NCI-H748 (cell line): ENCODE results near the gene POC1A.
A peak's percentile ranks its signal among the peaks of the same experiment; 100 is the strongest.
"Not testable (repeated sequence)": the region's sequence is repeated elsewhere in the genome, so short reads cannot be mapped to it uniquely, and the experiment has no call there.

ENCODE experiments used
- DNase-seq: peaks from one replicate; lab custom pipeline; 2025; ENCODE audit not compliant: unreplicated experiment; lab: John Stamatoyannopoulos, UW

The POC1A gene

GRCh38 chr3:52153389-52154096, 680 bp downstream of the POC1A start:
- DNase-seq: peak; percentile 77

DNA sequence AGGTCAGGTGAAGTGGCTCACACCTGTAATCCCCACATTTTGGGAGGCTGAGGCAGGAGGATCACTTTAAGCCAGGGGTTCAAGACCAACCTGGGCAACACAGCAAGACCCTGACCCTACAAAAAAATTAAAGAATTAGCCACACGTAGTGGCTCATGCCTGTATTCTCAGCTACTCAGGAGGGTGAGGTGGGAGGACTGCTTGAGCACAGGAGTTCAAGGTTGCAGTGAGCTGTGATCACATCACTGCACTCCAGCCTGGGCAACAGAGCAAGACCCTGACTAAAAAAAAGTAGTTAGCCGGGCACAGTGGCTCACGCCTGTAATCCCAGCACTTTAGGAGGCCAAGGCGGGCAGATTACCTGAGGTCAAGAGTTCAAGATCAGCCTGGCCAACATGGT, 2.2 kb downstream of the POC1A start:
- not testable (repeated sequence) for DNase-seq

DNA sequence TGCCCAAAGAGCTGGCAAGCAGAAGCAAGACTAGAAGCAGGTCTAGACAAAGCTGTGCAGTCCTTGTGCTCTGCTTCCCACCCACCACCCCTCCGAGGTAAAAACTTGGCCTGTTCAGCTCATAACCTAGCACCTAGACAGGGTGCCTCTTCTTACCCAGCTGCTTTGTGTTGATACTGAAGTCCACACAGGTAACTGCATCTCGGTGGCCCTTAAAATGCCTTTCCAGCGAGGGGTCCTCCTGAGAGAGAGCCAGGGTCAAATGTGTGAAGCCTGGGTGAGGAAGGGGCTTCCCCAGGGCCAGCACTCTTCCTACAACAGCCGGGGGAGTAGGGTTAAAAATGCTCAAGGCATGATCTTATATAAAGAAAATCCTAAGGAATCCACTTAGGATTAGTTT, 3.4 kb downstream of the POC1A start:
- DNase-seq: no peak

- no peak for DNase-seq
Observed at GRCh38 chr3:52150357-52150756, 3.9 kb downstream of the POC1A start.

GRCh38 chr3:52149726-52150125, 4.5 kb downstream of the POC1A start:
- no peak for DNase-seq

DNA sequence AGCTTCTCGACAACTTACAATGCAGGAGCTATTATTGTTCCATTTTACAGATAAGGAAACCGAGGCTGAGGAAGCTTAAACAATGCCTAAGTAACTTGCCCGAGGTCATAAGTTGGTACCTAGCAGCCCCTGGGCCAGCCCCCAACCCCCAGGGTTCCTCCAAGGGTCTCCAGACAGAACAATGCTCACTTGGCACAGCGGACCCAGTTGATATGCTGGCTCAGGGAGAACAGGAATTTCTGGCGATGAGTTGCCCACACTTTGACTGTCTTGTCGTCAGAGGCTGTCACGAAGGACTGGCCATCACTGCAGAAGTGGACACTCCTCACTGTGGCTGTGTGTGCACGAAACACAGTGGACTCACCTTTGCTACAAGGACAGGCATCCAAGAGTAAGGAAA, 5.2 kb downstream of the POC1A start:
- no peak for DNase-seq

- DNase-seq: no peak
Observed at GRCh38 chr3:52147804-52148203, 6.4 kb downstream of the POC1A start.

DNA sequence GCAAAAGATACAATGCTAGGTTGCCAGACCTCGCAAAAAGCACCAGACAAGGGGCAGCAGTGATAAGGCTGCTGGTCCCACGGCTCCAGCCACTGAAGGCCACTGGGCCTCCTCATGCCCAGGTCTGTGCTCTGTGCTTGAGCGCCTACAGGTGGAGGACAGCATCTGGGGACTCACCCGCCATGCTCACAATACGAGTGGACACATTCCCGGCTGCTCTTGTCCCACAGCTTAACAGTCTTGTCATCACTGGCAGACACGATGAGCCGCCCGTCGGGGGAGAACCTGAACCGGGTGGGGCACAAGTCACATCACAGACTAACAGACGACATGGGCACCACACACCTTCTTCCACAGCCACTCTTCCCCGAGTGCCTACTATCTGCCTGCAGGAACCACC, 7.4 kb downstream of the POC1A start:
- DNase-seq: no peak

GRCh38 chr3:52146189-52146588, 8.0 kb downstream of the POC1A start:
- DNase-seq: no peak

- DNase-seq: no peak
Observed at GRCh38 chr3:52145736-52146110, 8.5 kb downstream of the POC1A start.

- no peak for DNase-seq
Observed at GRCh38 chr3:52144796-52145735, 9.2 kb downstream of the POC1A start.

- DNase-seq: peak; percentile 50
Observed at GRCh38 chr3:52144034-52144795, 10.0 kb downstream of the POC1A start.

- DNase-seq: no peak
Observed at GRCh38 chr3:52143616-52144015, 10.6 kb downstream of the POC1A start.

DNA sequence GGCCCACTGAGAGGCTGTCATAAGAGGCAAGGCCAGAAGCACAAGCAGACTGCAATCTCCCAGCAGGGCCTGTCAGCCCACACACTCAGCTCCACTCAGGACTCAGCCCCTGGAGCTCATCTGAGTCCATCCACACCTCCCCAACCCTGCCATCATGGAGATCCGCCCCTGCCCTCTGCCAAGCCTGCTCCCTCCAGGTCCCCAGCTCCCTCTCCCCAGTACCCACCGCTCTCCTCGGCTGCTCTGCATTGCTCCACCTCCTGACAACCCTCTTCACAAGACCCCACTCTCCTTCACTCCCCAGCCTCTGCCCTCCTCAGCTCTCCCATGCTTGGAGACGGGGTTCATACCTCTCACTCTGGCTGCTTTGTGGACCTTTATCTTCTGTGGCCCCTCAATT, 11.1 kb downstream of the POC1A start:
- no peak for DNase-seq

- no peak for DNase-seq
Observed at GRCh38 chr3:52141751-52142150, 12.5 kb downstream of the POC1A start.

DNA sequence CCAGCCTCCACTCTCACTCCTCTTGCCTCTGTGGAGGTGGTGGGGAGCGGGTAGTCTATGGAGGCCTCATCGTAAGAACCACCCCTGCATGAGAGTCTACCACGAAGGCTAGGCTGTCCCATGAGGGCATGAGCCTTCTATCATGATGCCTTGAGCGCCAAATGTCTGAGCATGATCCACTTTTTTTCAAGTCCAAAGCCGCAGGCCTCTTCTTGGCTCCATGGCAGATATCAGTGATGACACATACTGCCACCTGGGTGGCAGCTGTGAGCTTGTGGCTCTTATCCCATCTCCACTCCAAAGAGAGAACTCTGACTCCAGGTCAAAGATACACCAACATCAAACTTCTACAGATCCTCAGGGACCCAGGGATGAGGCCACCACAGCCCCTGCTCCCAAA, 13.5 kb downstream of the POC1A start:
- no peak for DNase-seq

GRCh38 chr3:52140000-52140399, 14.2 kb downstream of the POC1A start:
- no peak for DNase-seq

- no peak for DNase-seq
Observed at GRCh38 chr3:52137311-52137710, 16.9 kb downstream of the POC1A start.

DNA sequence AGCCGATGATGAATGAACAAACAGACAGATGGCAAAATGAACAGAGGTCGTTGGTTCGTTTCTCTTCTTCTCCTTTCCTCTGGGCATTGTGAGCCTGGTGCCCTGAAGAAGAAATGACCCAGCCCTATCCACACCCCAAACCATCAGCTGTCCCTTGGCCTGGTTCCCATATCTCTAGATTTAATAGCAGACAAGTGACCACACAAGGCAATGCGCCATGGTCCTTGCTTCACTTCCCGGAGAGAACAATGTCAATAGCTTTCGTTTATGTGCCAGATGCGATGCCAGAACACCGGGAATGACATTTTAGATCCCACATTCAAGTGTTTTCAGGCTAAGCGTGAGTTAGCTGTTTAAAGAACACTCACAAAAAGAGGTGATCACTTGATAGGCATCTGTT, 17.7 kb downstream of the POC1A start:
- DNase-seq: no peak

- DNase-seq: no peak
Observed at GRCh38 chr3:52135332-52135731, 18.9 kb downstream of the POC1A start.

- DNase-seq: no peak
Observed at GRCh38 chr3:52134761-52135160, 19.5 kb downstream of the POC1A start.

DNA sequence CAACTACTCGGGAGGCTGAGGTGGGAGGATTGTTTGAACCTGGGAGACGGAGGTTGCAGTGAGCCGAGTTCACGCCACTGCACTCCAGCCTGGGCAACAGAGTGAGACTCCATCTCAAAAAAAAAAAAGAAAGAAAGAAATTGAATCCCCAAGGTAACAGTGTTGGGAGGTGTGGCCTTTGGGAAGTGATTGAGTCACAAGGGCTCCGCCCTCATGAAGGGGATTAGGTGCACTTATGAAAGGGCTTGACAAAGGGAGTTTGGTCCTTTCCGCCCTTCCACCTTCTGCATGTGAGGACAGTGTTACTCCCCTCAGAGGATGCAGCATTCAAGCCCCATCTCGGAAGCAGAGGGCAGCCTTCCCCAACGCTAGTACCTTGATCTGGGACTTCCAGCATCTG, 21.3 kb downstream of the POC1A start:
- DNase-seq: no peak
